Measurements from ENCODE around the gene TNRC6C.

DNA sequence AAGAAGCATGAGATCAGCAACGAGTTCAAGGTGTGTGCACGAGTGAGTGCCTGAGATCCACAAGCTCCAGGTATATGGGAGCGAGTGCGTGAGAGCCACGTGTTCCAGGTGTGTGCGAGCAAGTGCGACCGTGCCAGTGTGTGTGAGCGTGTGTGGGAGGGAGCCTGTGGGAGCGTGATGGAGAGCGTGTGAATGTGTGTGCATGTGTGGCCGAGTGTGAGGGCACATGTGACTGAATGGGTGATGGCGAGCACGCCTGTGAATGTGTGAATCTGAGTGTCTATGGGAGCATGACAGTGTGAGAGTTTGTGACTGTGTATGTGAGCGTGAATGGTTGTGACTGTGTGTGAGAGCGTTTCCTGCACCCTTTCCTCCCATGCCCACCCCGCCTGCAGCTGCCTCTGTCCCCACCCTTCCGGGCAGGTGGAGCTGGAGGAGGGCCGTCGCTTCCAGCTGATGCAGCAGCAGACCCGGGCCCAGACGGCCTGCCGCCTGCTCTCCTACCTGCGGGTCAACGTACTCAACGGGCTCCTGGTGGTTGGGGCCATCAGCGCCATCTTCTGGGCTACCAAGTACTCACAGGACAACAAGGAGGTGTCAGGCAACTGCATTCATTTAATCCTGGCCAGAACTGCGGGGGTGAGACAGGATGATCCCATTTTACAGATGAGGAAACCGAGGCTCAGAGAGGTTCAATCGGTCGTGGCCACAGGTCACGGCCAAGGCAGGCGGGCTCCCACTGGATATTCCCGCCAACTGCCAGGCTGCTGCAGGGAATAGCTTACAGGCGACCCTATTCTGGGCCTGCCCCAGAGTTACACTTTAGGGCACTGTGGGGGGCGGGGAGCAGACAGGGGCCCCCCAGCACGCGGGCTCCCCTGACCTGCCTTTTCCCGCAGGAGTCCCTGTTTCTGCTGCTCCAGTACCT, 175.7 kb downstream of the TNRC6C start:
- TF ChIP-seq, protein P1, sequence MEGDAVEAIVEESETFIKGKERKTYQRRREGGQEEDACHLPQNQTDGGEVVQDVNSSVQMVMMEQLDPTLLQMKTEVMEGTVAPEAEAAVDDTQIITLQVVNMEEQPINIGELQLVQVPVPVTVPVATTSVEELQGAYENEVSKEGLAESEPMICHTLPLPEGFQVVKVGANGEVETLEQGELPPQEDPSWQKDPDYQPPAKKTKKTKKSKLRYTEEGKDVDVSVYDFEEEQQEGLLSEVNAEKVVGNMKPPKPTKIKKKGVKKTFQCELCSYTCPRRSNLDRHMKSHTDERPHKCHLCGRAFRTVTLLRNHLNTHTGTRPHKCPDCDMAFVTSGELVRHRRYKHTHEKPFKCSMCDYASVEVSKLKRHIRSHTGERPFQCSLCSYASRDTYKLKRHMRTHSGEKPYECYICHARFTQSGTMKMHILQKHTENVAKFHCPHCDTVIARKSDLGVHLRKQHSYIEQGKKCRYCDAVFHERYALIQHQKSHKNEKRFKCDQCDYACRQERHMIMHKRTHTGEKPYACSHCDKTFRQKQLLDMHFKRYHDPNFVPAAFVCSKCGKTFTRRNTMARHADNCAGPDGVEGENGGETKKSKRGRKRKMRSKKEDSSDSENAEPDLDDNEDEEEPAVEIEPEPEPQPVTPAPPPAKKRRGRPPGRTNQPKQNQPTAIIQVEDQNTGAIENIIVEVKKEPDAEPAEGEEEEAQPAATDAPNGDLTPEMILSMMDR (IDR thresholded peaks at IDR 0.05 in 4 of 5, conservative IDR thresholded peaks at IDR 0.05 in 1 of 5): peak in 3 of 5 experiments; percentile 31 to 49 (median 44)
- TF ChIP-seq POLR2A (IDR thresholded peaks at IDR 0.05): no peak
